Measurements from ENCODE around the gene SLC6A18. TPM values are rescaled to one million over a fixed set of nuclear protein-coding genes. Genes with fewer than 3 reads are reported as not detected.
"Not testable (repeated sequence)": the region's sequence is repeated elsewhere in the genome, so short reads cannot be mapped to it uniquely, and the experiment has no call there.

The SLC6A18 gene
- total RNA-seq, 4 donors from 2014 or later = not detected

DNA sequence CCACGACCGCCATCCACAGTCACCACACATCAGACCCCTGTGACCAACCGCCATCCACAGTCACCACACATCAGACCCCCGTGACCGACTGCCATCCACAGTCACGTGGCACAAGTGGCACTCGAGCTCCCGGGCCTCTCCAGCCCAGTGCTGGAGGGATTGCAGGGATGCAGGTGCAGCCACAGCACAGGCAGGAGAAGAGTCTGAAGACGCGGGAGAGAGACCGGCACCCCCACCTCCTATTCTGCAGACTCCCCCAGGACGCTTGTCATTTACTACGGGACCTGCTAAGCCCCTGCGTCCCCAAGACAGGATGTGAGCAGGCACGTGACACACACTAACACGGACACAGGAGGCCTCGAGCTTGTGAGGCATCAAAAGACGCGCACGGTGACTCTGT, 48.6 kb downstream of the SLC6A18 start:
- intact Hi-C loops (cut with DNase I) = no loop called here
- Histone ChIP-seq H3K4me1 (no peaks in the 10 kb centered on the region), H3K27ac (no peak overlapping the region), H3K36me3 (no peaks in the 10 kb centered on the region), H3K27me3 (no peaks in the 10 kb centered on the region), H3K9me3 (no peaks in the 10 kb centered on the region), H3K4me3 (replicated peaks in 1 of 3) (no peak overlapping the region)
- DNase-seq = no peak
- 85 to 93% methylated on average over 9 to 17 of the region's 20 CpGs for WGBS, 2 donors
- TF ChIP-seq POLR2A (IDR thresholded peaks at IDR 0.05) = no peak
- TF ChIP-seq, protein P1, sequence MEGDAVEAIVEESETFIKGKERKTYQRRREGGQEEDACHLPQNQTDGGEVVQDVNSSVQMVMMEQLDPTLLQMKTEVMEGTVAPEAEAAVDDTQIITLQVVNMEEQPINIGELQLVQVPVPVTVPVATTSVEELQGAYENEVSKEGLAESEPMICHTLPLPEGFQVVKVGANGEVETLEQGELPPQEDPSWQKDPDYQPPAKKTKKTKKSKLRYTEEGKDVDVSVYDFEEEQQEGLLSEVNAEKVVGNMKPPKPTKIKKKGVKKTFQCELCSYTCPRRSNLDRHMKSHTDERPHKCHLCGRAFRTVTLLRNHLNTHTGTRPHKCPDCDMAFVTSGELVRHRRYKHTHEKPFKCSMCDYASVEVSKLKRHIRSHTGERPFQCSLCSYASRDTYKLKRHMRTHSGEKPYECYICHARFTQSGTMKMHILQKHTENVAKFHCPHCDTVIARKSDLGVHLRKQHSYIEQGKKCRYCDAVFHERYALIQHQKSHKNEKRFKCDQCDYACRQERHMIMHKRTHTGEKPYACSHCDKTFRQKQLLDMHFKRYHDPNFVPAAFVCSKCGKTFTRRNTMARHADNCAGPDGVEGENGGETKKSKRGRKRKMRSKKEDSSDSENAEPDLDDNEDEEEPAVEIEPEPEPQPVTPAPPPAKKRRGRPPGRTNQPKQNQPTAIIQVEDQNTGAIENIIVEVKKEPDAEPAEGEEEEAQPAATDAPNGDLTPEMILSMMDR (IDR thresholded peaks at IDR 0.05) = no peak

DNA sequence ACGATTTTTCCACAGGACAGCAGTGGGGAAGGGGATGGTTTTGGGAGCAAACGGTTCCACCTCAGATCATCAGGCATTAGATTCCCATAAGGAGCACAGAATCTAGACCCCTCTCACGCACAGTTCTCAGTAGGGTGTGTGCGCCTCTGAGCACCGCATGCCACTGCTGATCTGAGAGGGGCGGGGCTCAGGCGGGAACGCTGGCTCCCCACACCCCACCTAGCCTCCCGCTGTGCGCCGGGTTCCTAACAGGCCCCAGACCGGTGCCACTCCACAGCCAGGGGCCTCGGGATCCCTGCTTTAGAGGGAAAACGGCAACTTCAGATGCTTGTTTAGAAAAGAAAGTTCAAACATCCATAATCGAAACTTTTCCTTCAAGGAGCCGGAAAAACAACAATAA, 49.3 kb downstream of the SLC6A18 start:
- no peaks in the 10 kb centered on the region for H3K9me3 ChIP-seq
- H3K27ac ChIP-seq = no peak overlapping the region
- H3K4me1 ChIP-seq = no peaks in the 10 kb centered on the region
- 77 to 87% methylated on average over 13 to 16 of the region's 16 CpGs for WGBS, 2 donors
- H3K27me3 ChIP-seq = no peaks in the 10 kb centered on the region
- no peaks in the 10 kb centered on the region for H3K36me3 ChIP-seq
- no peak overlapping the region for H3K4me3 ChIP-seq (replicated peaks in 1 of 3)
- TF ChIP-seq, protein P1 (IDR thresholded peaks at IDR 0.05) = no peak
- TF ChIP-seq POLR2A (IDR thresholded peaks at IDR 0.05) = no peak
- intact Hi-C loops (cut with DNase I) = no loop called here
- DNase-seq = no peak

DNA sequence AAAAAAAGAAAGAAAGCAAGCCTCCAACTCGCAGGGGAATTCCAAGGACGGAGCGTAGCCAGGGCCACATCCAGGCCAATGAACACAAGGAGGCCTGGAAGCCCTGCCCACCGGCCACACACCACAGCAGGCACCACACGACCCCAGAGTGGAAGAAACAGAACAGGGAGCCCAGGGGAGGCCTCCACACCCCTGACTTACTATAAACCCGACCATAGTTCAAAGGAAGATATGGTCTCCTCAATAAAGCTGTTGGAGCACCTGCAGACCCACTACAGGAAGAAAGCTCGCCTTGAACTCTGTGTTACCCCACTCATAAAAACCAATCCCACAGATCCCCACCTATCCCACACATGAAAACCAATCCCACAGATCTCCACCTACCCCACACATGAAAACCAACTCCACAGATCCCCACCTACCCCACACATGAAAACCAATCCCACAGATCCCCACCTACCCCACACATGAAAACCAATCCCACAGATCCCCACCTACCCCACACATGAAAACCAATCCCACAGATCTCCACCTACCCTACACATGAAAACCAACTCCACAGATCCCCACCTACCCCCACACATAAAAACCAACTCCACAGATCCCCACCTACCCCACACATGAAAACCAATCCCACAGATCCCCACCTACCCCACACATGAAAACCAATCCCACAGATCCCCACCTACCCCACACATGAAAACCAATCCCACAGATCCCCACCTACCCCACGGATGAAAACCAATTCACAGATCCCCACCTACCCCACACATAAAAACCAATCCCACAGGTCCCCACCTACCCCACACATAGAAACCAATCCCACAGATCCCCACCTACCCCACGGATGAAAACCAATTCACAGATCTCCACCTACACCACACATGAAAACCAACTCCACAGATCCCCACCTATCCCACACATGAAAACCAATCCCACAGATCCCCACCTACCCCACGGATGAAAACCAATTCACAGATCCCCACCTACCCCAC, 50.5 kb downstream of the SLC6A18 start:
- DNase-seq; H3K9me3 ChIP-seq; H3K4me1 ChIP-seq; H3K27ac ChIP-seq; H3K4me3 ChIP-seq (replicated peaks in 1 of 3); intact Hi-C loops (cut with DNase I); H3K27me3 ChIP-seq; H3K36me3 ChIP-seq: not testable (repeated sequence)
- WGBS, 2 donors = 80 to 83% methylated on average over 10 of the region's 10 CpGs

DNA sequence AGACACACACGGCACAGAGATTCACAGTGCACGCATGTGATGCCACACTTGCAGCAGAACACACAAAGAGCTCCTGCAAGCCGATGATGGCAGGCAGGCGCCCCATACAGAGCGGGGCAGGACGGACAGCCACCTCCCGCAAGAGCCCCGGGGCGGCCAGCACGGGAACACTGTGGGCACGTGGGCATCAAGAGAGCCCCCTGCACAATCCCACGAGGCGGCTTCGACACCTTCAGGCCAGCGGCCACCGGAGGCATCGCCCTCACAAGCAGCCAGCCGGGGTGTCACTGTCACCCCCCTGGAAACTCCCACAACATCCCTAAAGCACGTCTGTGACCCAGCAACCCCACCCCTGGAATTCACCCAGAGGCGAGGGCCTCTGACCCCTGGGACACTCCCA, 51.7 kb downstream of the SLC6A18 start:
- Histone ChIP-seq H3K27me3 (no peaks in the 10 kb centered on the region), H3K4me3 (replicated peaks in 1 of 3) (no peak overlapping the region), H3K27ac (no peak overlapping the region), H3K36me3 (no peaks in the 10 kb centered on the region), H3K9me3 (no peaks in the 10 kb centered on the region), H3K4me1 (no peaks in the 10 kb centered on the region)
- intact Hi-C loops (cut with DNase I) = no loop called here
- no peak for DNase-seq
- no peak for TF ChIP-seq POLR2A (IDR thresholded peaks at IDR 0.05)
- TF ChIP-seq, protein P1 (IDR thresholded peaks at IDR 0.05) = no peak
- 74 to 93% methylated on average over 4 to 9 of the region's 20 CpGs for WGBS, 2 donors

DNA sequence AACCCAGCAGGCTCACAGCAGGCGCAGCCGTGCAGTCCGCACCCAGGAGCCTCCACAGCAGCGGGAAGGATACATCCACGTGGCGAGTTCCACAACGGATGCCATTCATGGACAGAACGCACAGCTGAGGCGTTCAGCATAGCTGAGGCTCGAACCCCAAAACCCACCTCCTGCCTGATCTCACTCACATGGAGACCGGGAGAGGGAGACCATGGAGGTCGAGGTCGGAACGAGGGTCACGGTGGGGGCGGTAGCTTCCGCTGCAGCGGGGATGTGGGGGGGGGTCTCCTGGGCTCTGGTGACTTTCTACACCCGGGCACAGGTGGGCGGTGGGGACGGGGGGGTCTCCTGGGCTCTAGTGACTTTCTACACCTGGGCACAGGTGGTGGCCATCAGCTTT, 52.1 kb downstream of the SLC6A18 start:
- Histone ChIP-seq H3K27me3 (no peaks in the 10 kb centered on the region), H3K9me3 (no peaks in the 10 kb centered on the region), H3K4me3 (replicated peaks in 1 of 3) (no peak overlapping the region), H3K4me1 (no peaks in the 10 kb centered on the region), H3K27ac (no peak overlapping the region), H3K36me3 (no peaks in the 10 kb centered on the region)
- 86 to 96% methylated on average over 11 to 20 of the region's 21 CpGs for WGBS, 2 donors
- no peak for DNase-seq
- TF ChIP-seq, protein P1 (IDR thresholded peaks at IDR 0.05) = no peak
- TF ChIP-seq POLR2A (IDR thresholded peaks at IDR 0.05) = no peak
- intact Hi-C loops (cut with DNase I) = no loop called here

Data from thyroid gland (tissue), 4 donors.